ENCODE data around the gene CMIP. TPM values are rescaled to one million over a fixed set of nuclear protein-coding genes. Genes with fewer than 3 reads are reported as not detected.
A peak's percentile ranks its signal among the peaks of the same experiment; 100 is the strongest.

The CMIP gene
- total RNA-seq, 1 donor from 2014 or later = 46.6 TPM

GRCh38 chr16:81581107-81581506 is 136.5 kb downstream of the CMIP start:
- no peak for TF ChIP-seq CTCF (conservative IDR thresholded peaks at IDR 0.05)
- Mint-ChIP-seq H3K4me3 (peak overlapping the region; percentile 61), H3K4me1 (ENCODE audit: unreplicated experiment) (peaks cover 32% of the 10 kb centered on the region), H3K9me3 (peaks cover 5% of the 10 kb centered on the region), H3K36me3 (peaks cover 5% of the 10 kb centered on the region), H3K27ac (peak overlapping the region; percentile 96), H3K27me3 (no peaks in the 10 kb centered on the region)
- DNase-seq (ENCODE audit: extremely low spot score, unreplicated experiment) = no peak

- H3K27me3 Mint-ChIP-seq = no peaks in the 10 kb centered on the region
- DNase-seq (ENCODE audit: extremely low spot score, unreplicated experiment) = no peak
- H3K36me3 Mint-ChIP-seq = peaks cover 5% of the 10 kb centered on the region
- TF ChIP-seq CTCF (conservative IDR thresholded peaks at IDR 0.05) = peak; percentile 30
- peak overlapping the region; percentile 37 for H3K27ac Mint-ChIP-seq
- H3K4me3 Mint-ChIP-seq = no peak overlapping the region
- H3K9me3 Mint-ChIP-seq = peaks cover 5% of the 10 kb centered on the region
- H3K4me1 Mint-ChIP-seq (ENCODE audit: unreplicated experiment) = peaks cover 44% of the 10 kb centered on the region
Measured at GRCh38 chr16:81582655-81583441, 138.2 kb downstream of the CMIP start.

- Mint-ChIP-seq H3K27me3 (no peaks in the 10 kb centered on the region), H3K4me3 (no peak overlapping the region), H3K27ac (no peak overlapping the region), H3K4me1 (ENCODE audit: unreplicated experiment) (peaks cover 52% of the 10 kb centered on the region), H3K9me3 (peaks cover 5% of the 10 kb centered on the region), H3K36me3 (peaks cover 5% of the 10 kb centered on the region)
- no peak for DNase-seq (ENCODE audit: extremely low spot score, unreplicated experiment)
- TF ChIP-seq CTCF (conservative IDR thresholded peaks at IDR 0.05) = no peak
Measured at GRCh38 chr16:81583893-81584631, 139.5 kb downstream of the CMIP start.

- TF ChIP-seq CTCF (conservative IDR thresholded peaks at IDR 0.05) = peak; percentile 32
- Mint-ChIP-seq H3K9me3 (peaks cover 3% of the 10 kb centered on the region), H3K4me3 (no peak overlapping the region), H3K36me3 (peaks cover 5% of the 10 kb centered on the region), H3K4me1 (ENCODE audit: unreplicated experiment) (peaks cover 55% of the 10 kb centered on the region), H3K27ac (peak overlapping the region; percentile 64), H3K27me3 (no peaks in the 10 kb centered on the region)
- DNase-seq (ENCODE audit: extremely low spot score, unreplicated experiment) = no peak
Measured at GRCh38 chr16:81585785-81586184, 141.2 kb downstream of the CMIP start.

GRCh38 chr16:81586417-81586816 is 141.8 kb downstream of the CMIP start:
- Mint-ChIP-seq H3K27me3 (no peaks in the 10 kb centered on the region), H3K27ac (peak overlapping the region; percentile 64), H3K4me1 (ENCODE audit: unreplicated experiment) (peaks cover 49% of the 10 kb centered on the region), H3K36me3 (peaks cover 3% of the 10 kb centered on the region), H3K4me3 (no peak overlapping the region), H3K9me3 (no peaks in the 10 kb centered on the region)
- TF ChIP-seq CTCF (conservative IDR thresholded peaks at IDR 0.05) = no peak
- DNase-seq (ENCODE audit: extremely low spot score, unreplicated experiment) = no peak
